ENCODE data around the gene GFOD1. TPM values are rescaled to one million over a fixed set of nuclear protein-coding genes. Genes with fewer than 3 reads are reported as not detected.

The GFOD1 gene
- polyA plus RNA-seq, 1 donor: 2.0 TPM

- no peak for DNase-seq
- H3K27ac ChIP-seq (ENCODE audit: low read length): no peak overlapping the region
- no CpG with 5 or more reads among the region's 1 CpG for WGBS (ENCODE audit: insufficient coverage, low lambda C conversion rate)
- H3K9me3 ChIP-seq (ENCODE audit: control insufficient read depth, low read depth, low read length): no peaks in the 10 kb centered on the region
- no peaks in the 10 kb centered on the region for H3K36me3 ChIP-seq (ENCODE audit: control insufficient read depth, insufficient read depth, low read length)
- H3K27me3 ChIP-seq (ENCODE audit: control insufficient read depth, insufficient read depth, low read length): no peaks in the 10 kb centered on the region
- H3K4me3 ChIP-seq (ENCODE audit: low read length): no peak overlapping the region
- H3K4me1 ChIP-seq (ENCODE audit: control insufficient read depth, insufficient read depth, low read length): no peaks in the 10 kb centered on the region
These were observed 9.3 kb upstream of the GFOD1 start for GRCh38 chr6:13496513-13497190.

DNA sequence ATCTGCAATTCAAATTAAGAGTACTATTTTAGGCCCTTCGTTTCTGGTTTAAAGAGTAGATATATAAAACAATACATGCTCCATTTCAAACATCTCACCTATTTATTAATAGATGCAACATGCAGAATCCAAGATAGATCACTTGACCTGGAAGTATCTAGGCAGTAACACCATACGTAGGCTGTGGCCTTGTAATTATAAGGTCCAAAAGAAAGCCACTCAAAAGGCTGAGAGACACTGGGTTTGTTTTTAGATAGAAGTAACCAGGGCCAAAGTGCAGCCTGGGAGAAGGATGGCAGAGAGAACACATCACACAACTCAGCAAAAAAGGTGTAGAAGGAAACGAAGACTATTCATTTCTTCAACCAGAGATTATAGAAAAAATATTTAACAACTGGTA lies 8.4 kb upstream of the GFOD1 start:
- H3K36me3 ChIP-seq (ENCODE audit: control insufficient read depth, insufficient read depth, low read length): no peaks in the 10 kb centered on the region
- H3K4me3 ChIP-seq (ENCODE audit: low read length): no peak overlapping the region
- no peaks in the 10 kb centered on the region for H3K9me3 ChIP-seq (ENCODE audit: control insufficient read depth, low read depth, low read length)
- no peak for DNase-seq
- H3K4me1 ChIP-seq (ENCODE audit: control insufficient read depth, insufficient read depth, low read length): no peaks in the 10 kb centered on the region
- no CpG with 5 or more reads among the region's 3 CpGs for WGBS (ENCODE audit: insufficient coverage, low lambda C conversion rate)
- H3K27ac ChIP-seq (ENCODE audit: low read length): no peak overlapping the region
- peaks cover 2% of the 10 kb centered on the region for H3K27me3 ChIP-seq (ENCODE audit: control insufficient read depth, insufficient read depth, low read length)

DNA sequence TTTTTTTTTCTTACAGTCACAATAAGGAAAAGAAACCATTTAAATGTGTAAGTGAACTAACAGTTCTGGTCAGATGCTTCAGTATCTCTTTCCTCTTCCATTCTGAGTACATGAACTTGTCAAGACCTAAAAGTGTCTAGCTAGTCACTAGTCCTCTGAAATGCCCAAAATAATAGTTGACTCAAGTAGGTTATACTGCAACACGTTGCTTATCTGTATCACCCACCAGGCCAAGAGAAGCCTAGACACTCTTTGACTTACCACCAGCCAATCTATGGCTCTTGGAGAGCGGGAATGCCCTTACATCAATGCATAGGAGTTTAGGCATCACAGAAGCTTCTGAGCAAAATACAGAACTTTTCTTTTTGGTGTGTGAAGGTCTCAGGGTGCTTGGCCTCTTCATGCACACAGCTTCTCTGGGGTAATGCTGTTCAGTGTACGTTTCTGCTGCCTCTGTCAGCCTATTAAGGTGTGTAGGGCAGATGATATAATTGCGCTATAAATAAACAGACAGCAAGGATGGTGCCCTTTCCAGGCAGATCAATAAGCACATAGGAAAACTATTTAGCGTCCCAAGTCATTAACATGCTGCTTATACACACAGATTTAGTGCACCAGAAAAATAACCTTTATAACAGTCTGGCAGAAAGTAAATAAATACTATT lies 7.8 kb upstream of the GFOD1 start:
- no peak for DNase-seq
- Histone ChIP-seq H3K27me3 (ENCODE audit: control insufficient read depth, insufficient read depth, low read length) (peaks cover 2% of the 10 kb centered on the region), H3K4me3 (ENCODE audit: low read length) (no peak overlapping the region), H3K27ac (ENCODE audit: low read length) (no peak overlapping the region), H3K4me1 (ENCODE audit: control insufficient read depth, insufficient read depth, low read length) (no peaks in the 10 kb centered on the region), H3K9me3 (ENCODE audit: control insufficient read depth, low read depth, low read length) (no peaks in the 10 kb centered on the region), H3K36me3 (ENCODE audit: control insufficient read depth, insufficient read depth, low read length) (no peaks in the 10 kb centered on the region)
- WGBS (ENCODE audit: insufficient coverage, low lambda C conversion rate): 100% methylated on average over 3 of the region's 5 CpGs

GRCh38 chr6:13494137-13494536 lies 6.7 kb upstream of the GFOD1 start:
- no peak overlapping the region for H3K27ac ChIP-seq (ENCODE audit: low read length)

DNA sequence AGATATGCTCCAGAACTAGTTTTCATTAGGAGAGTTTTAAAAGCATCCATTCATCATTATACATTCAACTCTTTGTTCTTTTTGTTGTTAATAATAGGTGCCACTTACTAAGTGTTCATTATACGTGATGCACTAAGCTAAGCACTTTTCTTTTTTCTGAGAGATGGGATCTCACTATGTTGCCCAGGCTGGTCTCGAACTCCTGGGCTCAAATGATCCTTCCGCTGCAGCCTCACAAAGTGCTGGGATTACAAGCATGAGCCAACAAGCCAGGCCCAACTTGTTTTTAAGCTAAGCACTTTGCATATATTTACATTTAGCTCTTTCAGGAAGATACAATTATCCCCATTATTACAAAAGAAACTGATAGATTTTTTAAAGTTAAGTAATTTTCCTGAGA lies 5.7 kb upstream of the GFOD1 start:
- Histone ChIP-seq H3K9me3 (ENCODE audit: control insufficient read depth, low read depth, low read length) (no peaks in the 10 kb centered on the region), H3K27ac (ENCODE audit: low read length) (no peak overlapping the region), H3K4me3 (ENCODE audit: low read length) (no peak overlapping the region), H3K27me3 (ENCODE audit: control insufficient read depth, insufficient read depth, low read length) (peaks cover 13% of the 10 kb centered on the region), H3K4me1 (ENCODE audit: control insufficient read depth, insufficient read depth, low read length) (peaks cover 4% of the 10 kb centered on the region), H3K36me3 (ENCODE audit: control insufficient read depth, insufficient read depth, low read length) (no peaks in the 10 kb centered on the region)
- DNase-seq: no peak
- WGBS (ENCODE audit: insufficient coverage, low lambda C conversion rate): 89% methylated on average over 3 of the region's 3 CpGs

More at GRCh38 chr6:13494137-13494536, 6.7 kb upstream of the GFOD1 start:
- Histone ChIP-seq H3K27me3 (ENCODE audit: control insufficient read depth, insufficient read depth, low read length) (peaks cover 3% of the 10 kb centered on the region), H3K9me3 (ENCODE audit: control insufficient read depth, low read depth, low read length) (no peaks in the 10 kb centered on the region), H3K36me3 (ENCODE audit: control insufficient read depth, insufficient read depth, low read length) (no peaks in the 10 kb centered on the region), H3K4me3 (ENCODE audit: low read length) (no peak overlapping the region), H3K4me1 (ENCODE audit: control insufficient read depth, insufficient read depth, low read length) (no peaks in the 10 kb centered on the region)
- DNase-seq: no peak
- WGBS (ENCODE audit: insufficient coverage, low lambda C conversion rate): 100% methylated on average over 1 of the region's 3 CpGs

GRCh38 chr6:13492357-13492756 lies 5.0 kb upstream of the GFOD1 start:
- 81% methylated on average over 2 of the region's 2 CpGs for WGBS (ENCODE audit: insufficient coverage, low lambda C conversion rate)
- peaks cover 18% of the 10 kb centered on the region for H3K27me3 ChIP-seq (ENCODE audit: control insufficient read depth, insufficient read depth, low read length)
- H3K4me1 ChIP-seq (ENCODE audit: control insufficient read depth, insufficient read depth, low read length): peaks cover 8% of the 10 kb centered on the region
- no peak overlapping the region for H3K4me3 ChIP-seq (ENCODE audit: low read length)
- DNase-seq: no peak
- no peaks in the 10 kb centered on the region for H3K9me3 ChIP-seq (ENCODE audit: control insufficient read depth, low read depth, low read length)
- H3K36me3 ChIP-seq (ENCODE audit: control insufficient read depth, insufficient read depth, low read length): no peaks in the 10 kb centered on the region
- no peak overlapping the region for H3K27ac ChIP-seq (ENCODE audit: low read length)

GRCh38 chr6:13491538-13491937 lies 4.1 kb upstream of the GFOD1 start:
- WGBS (ENCODE audit: insufficient coverage, low lambda C conversion rate): no CpG with 5 or more reads among the region's 3 CpGs
- H3K36me3 ChIP-seq (ENCODE audit: control insufficient read depth, insufficient read depth, low read length): no peaks in the 10 kb centered on the region

GRCh38 chr6:13490402-13490801 lies 3.0 kb upstream of the GFOD1 start:
- peaks cover 8% of the 10 kb centered on the region for H3K4me1 ChIP-seq (ENCODE audit: control insufficient read depth, insufficient read depth, low read length)
- H3K4me3 ChIP-seq (ENCODE audit: low read length): no peak overlapping the region
- peaks cover 32% of the 10 kb centered on the region for H3K27me3 ChIP-seq (ENCODE audit: control insufficient read depth, insufficient read depth, low read length)
- no CpG with 5 or more reads among the region's 3 CpGs for WGBS (ENCODE audit: insufficient coverage, low lambda C conversion rate)
- no peak overlapping the region for H3K27ac ChIP-seq (ENCODE audit: low read length)
- no peaks in the 10 kb centered on the region for H3K36me3 ChIP-seq (ENCODE audit: control insufficient read depth, insufficient read depth, low read length)
- H3K9me3 ChIP-seq (ENCODE audit: control insufficient read depth, low read depth, low read length): no peaks in the 10 kb centered on the region
- no peak for DNase-seq

More at GRCh38 chr6:13491538-13491937, 4.1 kb upstream of the GFOD1 start:
- Histone ChIP-seq H3K27me3 (ENCODE audit: control insufficient read depth, insufficient read depth, low read length) (peaks cover 22% of the 10 kb centered on the region), H3K27ac (ENCODE audit: low read length) (no peak overlapping the region), H3K9me3 (ENCODE audit: control insufficient read depth, low read depth, low read length) (no peaks in the 10 kb centered on the region), H3K4me1 (ENCODE audit: control insufficient read depth, insufficient read depth, low read length) (peaks cover 8% of the 10 kb centered on the region), H3K4me3 (ENCODE audit: low read length) (no peak overlapping the region)
- no peak for DNase-seq

DNA sequence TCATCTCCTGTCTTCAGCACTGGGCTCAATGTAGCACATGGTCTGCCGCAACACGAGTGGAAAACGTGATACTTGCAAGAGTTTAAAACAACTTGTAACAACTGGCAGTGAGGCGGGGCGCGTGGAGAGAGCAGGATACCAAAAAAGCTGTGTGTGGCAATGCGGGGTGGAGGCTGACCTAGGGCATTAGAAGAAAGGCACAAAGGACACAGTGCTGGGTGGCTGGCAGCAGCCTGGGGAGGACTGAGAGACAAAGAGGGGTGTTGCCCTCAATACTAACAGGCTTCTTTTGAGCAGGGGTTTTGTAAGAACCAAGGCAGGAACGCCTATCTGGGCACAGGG lies 1.5 kb upstream of the GFOD1 start:
- Histone ChIP-seq H3K36me3 (ENCODE audit: control insufficient read depth, insufficient read depth, low read length) (no peaks in the 10 kb centered on the region), H3K4me3 (ENCODE audit: low read length) (no peak overlapping the region), H3K27ac (ENCODE audit: low read length) (no peak overlapping the region), H3K4me1 (ENCODE audit: control insufficient read depth, insufficient read depth, low read length) (peaks cover 8% of the 10 kb centered on the region), H3K9me3 (ENCODE audit: control insufficient read depth, low read depth, low read length) (no peaks in the 10 kb centered on the region), H3K27me3 (ENCODE audit: control insufficient read depth, insufficient read depth, low read length) (peaks cover 47% of the 10 kb centered on the region)
- no CpG with 5 or more reads among the region's 8 CpGs for WGBS (ENCODE audit: insufficient coverage, low lambda C conversion rate)
- no peak for DNase-seq

DNA sequence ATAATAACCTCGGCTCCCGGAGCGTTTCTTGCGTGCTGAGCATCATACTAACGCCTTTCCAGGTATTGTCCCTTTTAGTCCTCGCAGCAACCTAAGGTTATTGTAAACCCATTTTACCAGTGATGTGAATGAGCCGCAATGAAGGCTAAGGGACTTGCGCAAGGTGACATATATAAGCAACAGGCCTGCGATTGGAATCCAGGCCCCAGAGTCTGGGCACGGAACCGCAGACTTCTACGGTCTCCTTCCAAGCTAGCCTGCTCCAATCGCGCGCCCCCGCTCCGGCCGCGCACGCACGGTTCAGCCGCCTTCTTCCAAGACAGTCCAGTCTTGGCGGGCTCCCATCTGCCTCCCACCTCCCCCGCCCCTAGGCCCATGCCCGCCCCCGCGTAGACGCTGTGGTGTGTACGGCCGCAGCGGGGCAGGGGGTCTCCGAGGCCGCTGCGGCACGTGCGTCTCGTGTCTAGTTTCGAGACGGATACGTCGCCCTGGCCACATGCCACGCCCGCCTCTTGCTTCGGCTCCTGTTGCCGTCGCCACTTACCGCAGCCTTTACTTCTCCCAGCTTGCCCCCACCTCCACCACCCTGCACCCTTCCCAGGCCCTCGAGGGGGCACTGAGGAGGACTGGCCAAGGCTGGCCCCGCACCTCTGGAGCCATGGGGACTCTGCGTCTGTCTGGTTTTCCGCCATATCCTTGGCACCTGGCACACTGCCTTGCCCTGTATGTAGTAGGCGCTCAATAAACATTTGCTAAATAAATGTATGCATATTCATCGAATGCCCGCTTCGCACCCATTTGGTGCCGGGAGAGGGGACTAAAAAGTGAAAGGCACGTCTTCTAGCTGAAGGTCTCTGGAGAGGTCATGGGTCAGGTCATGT lies 855 bp upstream of the GFOD1 start:
- H3K36me3 ChIP-seq (ENCODE audit: control insufficient read depth, insufficient read depth, low read length): no peaks in the 10 kb centered on the region
- H3K9me3 ChIP-seq (ENCODE audit: control insufficient read depth, low read depth, low read length): no peaks in the 10 kb centered on the region
- H3K27ac ChIP-seq (ENCODE audit: low read length): peak overlapping the region; percentile 52
- peak overlapping the region; percentile 43 for H3K4me3 ChIP-seq (ENCODE audit: low read length)
- peaks cover 50% of the 10 kb centered on the region for H3K27me3 ChIP-seq (ENCODE audit: control insufficient read depth, insufficient read depth, low read length)
- no peak for DNase-seq
- 0% methylated on average over 7 of the region's 57 CpGs for WGBS (ENCODE audit: insufficient coverage, low lambda C conversion rate)
- peaks cover 8% of the 10 kb centered on the region for H3K4me1 ChIP-seq (ENCODE audit: control insufficient read depth, insufficient read depth, low read length)
